ENCODE results near the gene HIF1A. TPM values are rescaled to one million over a fixed set of nuclear protein-coding genes. Genes with fewer than 3 reads are reported as not detected.

HIF1A gene
- total and polyA plus RNA-seq, 2 donors (not counting 3 experiments of a cell fraction or from before 2014, with no cell fraction given) = 58.3 to 179 TPM

GRCh38 chr14:61695695-61696527, 598 bp downstream of the HIF1A start:
- Histone ChIP-seq H3K4me1 (ENCODE audit: control insufficient read depth, extremely low read depth, insufficient read depth, low read length) (peaks cover 37% of the 10 kb centered on the region), H3K27ac (ENCODE audit: insufficient read depth, low read depth, low read length) (peak overlapping the region; percentile 84), H3K9me3 (replicated peaks; ENCODE audit: control insufficient read depth, insufficient read depth, low read length) (no peaks in the 10 kb centered on the region), H3K79me2 (ENCODE audit: control insufficient read depth, insufficient read depth, low read length) (peaks cover 56% of the 10 kb centered on the region), H2AFZ (ENCODE audit: low read depth, low read length) (peak overlapping the region; percentile 36), H3K27me3 (ENCODE audit: control insufficient read depth in 2 of 2, insufficient read depth in 2 of 2, low read length in 2 of 2) (no peaks in the 10 kb centered on the region), H3K36me3 (ENCODE audit: control insufficient read depth in 2 of 2, extremely low read depth in 1 of 2, insufficient read depth in 2 of 2, low read length in 2 of 2) (no peaks in the 10 kb centered on the region), H4K20me1 (replicated peaks; ENCODE audit: control insufficient read depth, extremely low read depth, insufficient read depth, low read length) (peaks cover 20% of the 10 kb centered on the region), H3K4me2 (ENCODE audit: insufficient read depth, low read length) (peak overlapping the region; percentile 100), H3K9me1 (replicated peaks; ENCODE audit: control insufficient read depth, extremely low read depth, insufficient read depth, low read length) (no peaks in the 10 kb centered on the region), H3K4me3 (replicated peaks in 1 of 3; ENCODE audit: insufficient read depth in 1 of 3, low read depth in 1 of 3, low read length in 3 of 3) (peak overlapping the region; percentile 88 to 100 (median 99)), H3K9ac (replicated peaks; ENCODE audit: extremely low read depth, insufficient read depth, low read length) (peak overlapping the region; percentile 92)
- intact Hi-C loops (cut with micrococcal nuclease) (loop anchor here (1.0 to 2.0 kb wide), 13 partner anchors 23 to 594 kb away; no protein-coding TSS in a partner anchor), dilution Hi-C loops (cut with MboI; ENCODE audit: extremely low pct_ligation_motif_present, low sequenced_read_pairs) (no loop called here)
- ChIA-PET POLR2A (interaction anchor here (0.6 to 1.0 kb wide), 6 partner anchors 10 to 219 kb away, joined by 3 to 6 read pairs (median 4); no protein-coding TSS in a partner anchor), CTCF (interaction anchor here (0.8 to 1.8 kb wide), 6 partner anchors 16 to 229 kb away, joined by 3 to 6 read pairs (median 4); no protein-coding TSS in a partner anchor)
- FAIRE-seq = peak; percentile 35
- DNase-seq (ENCODE audit: low read depth, low spot score) = peak; percentile 62
- TF ChIP-seq POLR2AphosphoS5 (IDR thresholded peaks at IDR 0.05; ENCODE audit: insufficient read depth, low read depth, low read length) = peak; percentile 39
- no peak for TF ChIP-seq CTCF (IDR thresholded peaks at IDR 0.05; ENCODE audit: extremely low read depth in 1 of 2, insufficient read depth in 1 of 2, low read depth in 1 of 2, low read length in 2 of 2)
- TSS peak; percentile 24 for BruUV-seq (replicated peaks)
